NT2/D1 (cell line): ENCODE measurements around the gene OR10C1.

Source experiments
- DNase-seq: peaks from one replicate; pipeline ENCODE4 v3.0.0-alpha.2; 2011; ENCODE audit warnings: low read depth, low spot score
- H3K27me3 ChIP-seq: 2 replicates; pipeline ENCODE4 v1.6.0; 2011; ENCODE audit warnings: mild to moderate bottlenecking; ENCODE audit not compliant: insufficient read length, insufficient read depth
- H3K36me3 ChIP-seq: 2 replicates; pipeline ENCODE4 v1.6.1; 2011; ENCODE audit warnings: mild to moderate bottlenecking, low read length, mixed read lengths; ENCODE audit not compliant: insufficient read depth, insufficient read length
- H3K4me1 ChIP-seq: 2 replicates; pipeline ENCODE4 v1.5.1; 2011; ENCODE audit not compliant: insufficient read depth, insufficient read length
- H3K4me3 ChIP-seq: 2 replicates; pipeline ENCODE4 v1.5.1; 2011; ENCODE audit warnings: low read depth; ENCODE audit not compliant: insufficient read length
- H3K9ac ChIP-seq: 2 replicates; pipeline ENCODE4 v1.6.0; 2011; ENCODE audit warnings: low read depth; ENCODE audit not compliant: insufficient read length
- H3K9me3 ChIP-seq: 2 replicates; pipeline ENCODE4 v1.5.1; 2011; ENCODE audit warnings: mild to moderate bottlenecking, low read length; ENCODE audit not compliant: insufficient read depth
- SUZ12 ChIP-seq: IDR thresholded peaks from 2 replicates; pipeline ENCODE4 v1.6.1; 2011; ENCODE audit not compliant: insufficient read length, insufficient read depth; ENCODE audit errors: extremely low read depth
- YY1 ChIP-seq: IDR thresholded peaks from 2 replicates; pipeline ENCODE4 v1.6.1; 2011; ENCODE audit not compliant: insufficient read length, insufficient read depth
- ZNF274 ChIP-seq: IDR thresholded peaks from 2 replicates; pipeline ENCODE4 v1.6.1; 2011; ENCODE audit warnings: mild to moderate bottlenecking, low read depth, low read length

The OR10C1 gene

GRCh38 chr6:29487660-29488059 is 48.6 kb downstream of the OR10C1 start, which contains the start of gene MAS1L:
Gene MAS1L (minus strand): TSS chr6:29487956. CDS start chr6:29487902, 54 bp downstream.
- DNase-seq: no peak
- Histone ChIP-seq H3K36me3 (no peaks in the 10 kb centered on the region), H3K9ac (no peak within 1 kb of the TSS), H3K4me3 (no peak within 1 kb of the TSS), H3K9me3 (peaks cover 4% of the 10 kb centered on the region; the same call in 1 of the 2 replicates), H3K4me1 (no peaks in the 10 kb centered on the region), H3K27me3 (no peaks in the 10 kb centered on the region)
- no peak for TF ChIP-seq SUZ12
- no peak for TF ChIP-seq ZNF274
- TF ChIP-seq YY1: no peak

GRCh38 chr6:29488874-29489273 is 49.8 kb downstream of the OR10C1 start:
- Histone ChIP-seq H3K27me3 (no peaks in the 10 kb centered on the region), H3K9ac (no peak overlapping the region), H3K9me3 (peaks cover 4% of the 10 kb centered on the region; the same call in 1 of the 2 replicates), H3K4me1 (no peaks in the 10 kb centered on the region), H3K36me3 (no peaks in the 10 kb centered on the region), H3K4me3 (no peak overlapping the region)
- no peak for TF ChIP-seq ZNF274
- TF ChIP-seq SUZ12: no peak
- DNase-seq: no peak

GRCh38 chr6:29489286-29489685 is 50.2 kb downstream of the OR10C1 start:
- Histone ChIP-seq H3K4me1 (no peaks in the 10 kb centered on the region), H3K36me3 (no peaks in the 10 kb centered on the region), H3K9me3 (peaks cover 4% of the 10 kb centered on the region; the same call in 1 of the 2 replicates), H3K4me3 (no peak overlapping the region), H3K9ac (no peak overlapping the region), H3K27me3 (no peaks in the 10 kb centered on the region)
- no peak for DNase-seq
- TF ChIP-seq YY1 (no peak), SUZ12 (no peak), ZNF274 (no peak)

- no peak for DNase-seq
- no peaks in the 10 kb centered on the region for H3K36me3 ChIP-seq
- H3K4me3 ChIP-seq: no peak overlapping the region
- TF ChIP-seq ZNF274: no peak
- no peak for TF ChIP-seq YY1
- TF ChIP-seq SUZ12: no peak
- peaks cover 4% of the 10 kb centered on the region; the same call in 1 of the 2 replicates for H3K9me3 ChIP-seq
- no peak overlapping the region for H3K9ac ChIP-seq
- H3K27me3 ChIP-seq: no peaks in the 10 kb centered on the region
- no peaks in the 10 kb centered on the region for H3K4me1 ChIP-seq
Measured at GRCh38 chr6:29490055-29490454, 50.9 kb downstream of the OR10C1 start.

- H3K4me1 ChIP-seq: no peaks in the 10 kb centered on the region
- no peak overlapping the region for H3K4me3 ChIP-seq
- no peaks in the 10 kb centered on the region for H3K36me3 ChIP-seq
- TF ChIP-seq SUZ12 (no peak), ZNF274 (no peak), YY1 (no peak)
- no peak for DNase-seq
- H3K27me3 ChIP-seq: no peaks in the 10 kb centered on the region
- H3K9me3 ChIP-seq: peaks cover 4% of the 10 kb centered on the region; the same call in 1 of the 2 replicates
- no peak overlapping the region for H3K9ac ChIP-seq
Measured at GRCh38 chr6:29490552-29490951, 51.4 kb downstream of the OR10C1 start.
